SU-DHL-6 (cell line): ENCODE measurements around the gene TPD52L1.
"Not testable (repeated sequence)": the region's sequence is repeated elsewhere in the genome, so short reads cannot be mapped to it uniquely, and the experiment has no call there.

Experiments used
- H2AFZ ChIP-seq: fragments of 200-600 bp; sonication (generic); 2 replicates; pipeline ENCODE4 v1.6.1; 2014; ENCODE audit warnings: low read depth, mild to moderate bottlenecking, moderate library complexity, mixed read lengths, antibody characterized with exemption, low read length; ENCODE audit not compliant: severe bottlenecking
- H3F3A ChIP-seq: fragments of 200-600 bp; shearing (Covaris generic); 2 replicates; pipeline ENCODE4 v1.6.0; 2016; ENCODE audit warnings: antibody characterized with exemption, mild to moderate bottlenecking; ENCODE audit not compliant: insufficient read depth
- H3K27ac ChIP-seq: fragments of 200-600 bp; sonication (generic); 2 replicates; pipeline ENCODE4 v1.5.1; 2016; ENCODE audit warnings: low read depth, mild to moderate bottlenecking, low read length, moderate library complexity, mixed read lengths
- H3K27me3 ChIP-seq: fragments of 200-600 bp; sonication (generic), shearing (Covaris generic); 2 replicates; pipeline ENCODE4 v1.6.0; 2014; ENCODE audit warnings: mild to moderate bottlenecking, low read length
- H3K36me3 ChIP-seq: fragments of 200-600 bp; sonication (generic); 2 replicates; pipeline ENCODE4 v1.6.1; 2014; ENCODE audit warnings: mild to moderate bottlenecking, low read length, mixed read lengths
- H3K4me2 ChIP-seq: fragments of 300-600, 200-600 bp; shearing (Covaris generic), sonication (generic); 2 replicates; pipeline ENCODE4 v1.6.0; 2014; ENCODE audit warnings: low read length, low read depth, mild to moderate bottlenecking; ENCODE audit not compliant: poor library complexity, severe bottlenecking
- H3K4me3 ChIP-seq: fragments of 200-600 bp; sonication (generic); 2 replicates; pipeline ENCODE4 v1.5.1; 2014; ENCODE audit warnings: antibody characterized with exemption, low read length, mild to moderate bottlenecking, mixed read lengths; ENCODE audit not compliant: insufficient read depth, poor library complexity, severe bottlenecking
- H3K79me2 ChIP-seq: fragments of 200-600 bp; sonication (generic); 2 replicates; pipeline ENCODE4 v1.6.1; 2014; ENCODE audit warnings: mild to moderate bottlenecking, low read length, moderate library complexity; ENCODE audit not compliant: insufficient read depth
- H3K9ac ChIP-seq: fragments of 200-600 bp; sonication (generic); 2 replicates; pipeline ENCODE4 v1.7.0; 2014; ENCODE audit warnings: mild to moderate bottlenecking, low read length
- H3K9me2 ChIP-seq: fragments of 200-600 bp; sonication (generic); replicated peaks from 2 replicates; pipeline ENCODE4 v1.6.1; 2014; ENCODE audit warnings: low read length; ENCODE audit not compliant: insufficient read depth
- H3K9me3 ChIP-seq: fragments of 200-600 bp; sonication (generic); 2 replicates; pipeline ENCODE4 v1.6.1; 2014; ENCODE audit warnings: low read length, mixed read lengths; ENCODE audit not compliant: insufficient read depth
- H4K20me1 ChIP-seq: fragments of 200-600 bp; sonication (generic); 2 replicates; pipeline ENCODE4 v1.6.1; 2014; ENCODE audit warnings: low read depth, mild to moderate bottlenecking, antibody characterized with exemption, low read length, moderate library complexity, mixed read lengths
- EZH2phosphoT487 ChIP-seq: fragments of 200-600 bp; sonication (generic), shearing (Covaris generic); conservative IDR thresholded peaks from 2 replicates; pipeline ENCODE4 v1.6.1; 2018; ENCODE audit warnings: mild to moderate bottlenecking, antibody characterized with exemption, low read length, moderate library complexity, mixed read lengths
- TF ChIP-seq, protein P1 (sequence below): fragments of 200-600 bp; sonication (generic); IDR thresholded peaks from one replicate; pipeline ENCODE4 v1.5.1; 2017; ENCODE audit warnings: antibody characterized with exemption, mild to moderate bottlenecking, low read length, moderate library complexity; ENCODE audit not compliant: insufficient read depth, poor library complexity, severe bottlenecking

TPD52L1 gene

GRCh38 chr6:125157280-125157679, 3.7 kb downstream of the TPD52L1 start:
- H4K20me1 ChIP-seq = no peaks in the 10 kb centered on the region
- H3K9ac ChIP-seq = no peak overlapping the region
- H3K9me2 ChIP-seq = no peaks in the 10 kb centered on the region
- H3K27ac ChIP-seq = no peak overlapping the region
- no peak for TF ChIP-seq EZH2phosphoT487
- TF ChIP-seq, protein P1, sequence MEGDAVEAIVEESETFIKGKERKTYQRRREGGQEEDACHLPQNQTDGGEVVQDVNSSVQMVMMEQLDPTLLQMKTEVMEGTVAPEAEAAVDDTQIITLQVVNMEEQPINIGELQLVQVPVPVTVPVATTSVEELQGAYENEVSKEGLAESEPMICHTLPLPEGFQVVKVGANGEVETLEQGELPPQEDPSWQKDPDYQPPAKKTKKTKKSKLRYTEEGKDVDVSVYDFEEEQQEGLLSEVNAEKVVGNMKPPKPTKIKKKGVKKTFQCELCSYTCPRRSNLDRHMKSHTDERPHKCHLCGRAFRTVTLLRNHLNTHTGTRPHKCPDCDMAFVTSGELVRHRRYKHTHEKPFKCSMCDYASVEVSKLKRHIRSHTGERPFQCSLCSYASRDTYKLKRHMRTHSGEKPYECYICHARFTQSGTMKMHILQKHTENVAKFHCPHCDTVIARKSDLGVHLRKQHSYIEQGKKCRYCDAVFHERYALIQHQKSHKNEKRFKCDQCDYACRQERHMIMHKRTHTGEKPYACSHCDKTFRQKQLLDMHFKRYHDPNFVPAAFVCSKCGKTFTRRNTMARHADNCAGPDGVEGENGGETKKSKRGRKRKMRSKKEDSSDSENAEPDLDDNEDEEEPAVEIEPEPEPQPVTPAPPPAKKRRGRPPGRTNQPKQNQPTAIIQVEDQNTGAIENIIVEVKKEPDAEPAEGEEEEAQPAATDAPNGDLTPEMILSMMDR = no peak
- H3K4me3 ChIP-seq = no peak overlapping the region
- H3K9me3 ChIP-seq = no peaks in the 10 kb centered on the region
- H3K36me3 ChIP-seq = no peaks in the 10 kb centered on the region
- no peaks in the 10 kb centered on the region for H3K27me3 ChIP-seq
- H3F3A ChIP-seq = no peaks in the 10 kb centered on the region
- H3K79me2 ChIP-seq = no peaks in the 10 kb centered on the region
- no peak overlapping the region for H2AFZ ChIP-seq
- no peak overlapping the region for H3K4me2 ChIP-seq

- no peaks in the 10 kb centered on the region for H3K79me2 ChIP-seq
- H3K27me3 ChIP-seq = no peaks in the 10 kb centered on the region
- H3K9me2 ChIP-seq = no peaks in the 10 kb centered on the region
- no peaks in the 10 kb centered on the region for H3F3A ChIP-seq
- no peaks in the 10 kb centered on the region for H4K20me1 ChIP-seq
- H3K36me3 ChIP-seq = no peaks in the 10 kb centered on the region
- H2AFZ ChIP-seq = no peak overlapping the region
- no peak overlapping the region for H3K27ac ChIP-seq
- H3K4me2 ChIP-seq = no peak overlapping the region
- TF ChIP-seq, protein P1 = no peak
- TF ChIP-seq EZH2phosphoT487 = no peak
- H3K9ac ChIP-seq = no peak overlapping the region
- H3K9me3 ChIP-seq = no peaks in the 10 kb centered on the region
- H3K4me3 ChIP-seq = no peak overlapping the region
These were observed 4.2 kb downstream of the TPD52L1 start for GRCh38 chr6:125157725-125158124.

GRCh38 chr6:125163339-125163738, 9.8 kb downstream of the TPD52L1 start:
- not testable (repeated sequence) for H4K20me1 ChIP-seq, H3K27ac ChIP-seq, H3K36me3 ChIP-seq, H3K9me2 ChIP-seq, H3K79me2 ChIP-seq, H3K9me3 ChIP-seq, H3F3A ChIP-seq, H3K9ac ChIP-seq, H3K4me2 ChIP-seq, H2AFZ ChIP-seq, H3K4me3 ChIP-seq, H3K27me3 ChIP-seq

- H3K9me2 ChIP-seq = no peaks in the 10 kb centered on the region
- no peak overlapping the region for H3K27ac ChIP-seq
- H3K79me2 ChIP-seq = no peaks in the 10 kb centered on the region
- H3K27me3 ChIP-seq = no peaks in the 10 kb centered on the region
- H2AFZ ChIP-seq = no peak overlapping the region
- H3K4me3 ChIP-seq = no peak overlapping the region
- H3K4me2 ChIP-seq = no peak overlapping the region
- H3K36me3 ChIP-seq = no peaks in the 10 kb centered on the region
- H3K9ac ChIP-seq = no peak overlapping the region
- TF ChIP-seq, protein P1 = no peak
- no peak for TF ChIP-seq EZH2phosphoT487
- H3F3A ChIP-seq = no peaks in the 10 kb centered on the region
- no peaks in the 10 kb centered on the region for H4K20me1 ChIP-seq
- no peaks in the 10 kb centered on the region for H3K9me3 ChIP-seq
These were observed 10.2 kb downstream of the TPD52L1 start for GRCh38 chr6:125163811-125164210.
